ENCODE results near the gene GPLD1. TPM values are rescaled to one million over a fixed set of nuclear protein-coding genes. Genes with fewer than 3 reads are reported as not detected.
"Not testable (repeated sequence)": the region's sequence is repeated elsewhere in the genome, so short reads cannot be mapped to it uniquely, and the experiment has no call there.

Gene GPLD1
- total RNA-seq, 1 donor from 2014 or later, result 4.8 TPM

GRCh38 chr6:24403501-24403824, 85.9 kb downstream of the GPLD1 start:
- H3K4me3 Mint-ChIP-seq, result peak overlapping the region; percentile 87
- no peak for TF ChIP-seq CTCF (IDR thresholded peaks at IDR 0.05; ENCODE audit: unreplicated experiment)
- DNase-seq (ENCODE audit: low spot score in 2 of 2, unreplicated experiment in 2 of 2), result no peak
- peaks cover 2% of the 10 kb centered on the region for H3K27me3 Mint-ChIP-seq (ENCODE audit: low read depth)
- H3K36me3 Mint-ChIP-seq, result peaks cover 8% of the 10 kb centered on the region
- no peaks in the 10 kb centered on the region for H3K9me3 Mint-ChIP-seq
- peak overlapping the region; percentile 77 for H3K27ac Mint-ChIP-seq
- H3K4me1 Mint-ChIP-seq, result peaks cover 48% of the 10 kb centered on the region

GRCh38 chr6:24402697-24403500, 86.5 kb downstream of the GPLD1 start, which contains the start of gene MRS2:
TSS of gene MRS2 (plus strand) at chr6:24402936. CDS start at chr6:24403047, 111 bp downstream.
- DNase-seq (ENCODE audit: low spot score in 2 of 2, unreplicated experiment in 2 of 2), result peak; percentile 40 to 78
- TF ChIP-seq CTCF (IDR thresholded peaks at IDR 0.05; ENCODE audit: unreplicated experiment), result no peak
- Mint-ChIP-seq H3K4me3 (peak within 1 kb of the TSS; percentile 87), H3K36me3 (peaks cover 7% of the 10 kb centered on the region), H3K4me1 (peaks cover 48% of the 10 kb centered on the region), H3K9me3 (no peaks in the 10 kb centered on the region), H3K27me3 (ENCODE audit: low read depth) (peaks cover 2% of the 10 kb centered on the region), H3K27ac (peak within 1 kb of the TSS; percentile 77)

- H3K9me3 Mint-ChIP-seq, result peaks cover 13% of the 10 kb centered on the region
Measured at GRCh38 chr6:24401458-24401857, 87.9 kb downstream of the GPLD1 start.

GRCh38 chr6:24400045-24401039, 89.0 kb downstream of the GPLD1 start:
- peak overlapping the region; percentile 77 for H3K27ac Mint-ChIP-seq
- peaks cover 17% of the 10 kb centered on the region for H3K9me3 Mint-ChIP-seq
- not testable (repeated sequence) for H3K36me3 Mint-ChIP-seq; DNase-seq (ENCODE audit: low spot score in 2 of 2, unreplicated experiment in 2 of 2); H3K27me3 Mint-ChIP-seq (ENCODE audit: low read depth)
- peak overlapping the region; percentile 38 for H3K4me3 Mint-ChIP-seq
- peaks cover 48% of the 10 kb centered on the region for H3K4me1 Mint-ChIP-seq

More at GRCh38 chr6:24401458-24401857, 87.9 kb downstream of the GPLD1 start:
- peaks cover 7% of the 10 kb centered on the region for H3K36me3 Mint-ChIP-seq
- peak overlapping the region; percentile 87 for H3K4me3 Mint-ChIP-seq
- H3K27ac Mint-ChIP-seq, result peak overlapping the region; percentile 43
- no peak for DNase-seq (ENCODE audit: low spot score in 2 of 2, unreplicated experiment in 2 of 2)
- peaks cover 48% of the 10 kb centered on the region for H3K4me1 Mint-ChIP-seq
- no peak for TF ChIP-seq CTCF (IDR thresholded peaks at IDR 0.05; ENCODE audit: unreplicated experiment)
- H3K27me3 Mint-ChIP-seq (ENCODE audit: low read depth), result peaks cover 2% of the 10 kb centered on the region

- Mint-ChIP-seq H3K27ac (no peak overlapping the region), H3K4me1 (peaks cover 31% of the 10 kb centered on the region), H3K27me3 (ENCODE audit: low read depth) (peaks cover 2% of the 10 kb centered on the region), H3K36me3 (no peaks in the 10 kb centered on the region), H3K4me3 (no peak overlapping the region), H3K9me3 (peaks cover 17% of the 10 kb centered on the region)
- TF ChIP-seq CTCF (IDR thresholded peaks at IDR 0.05; ENCODE audit: unreplicated experiment), result no peak
- no peak for DNase-seq (ENCODE audit: low spot score in 2 of 2, unreplicated experiment in 2 of 2)
Measured at GRCh38 chr6:24397631-24398030, 91.7 kb downstream of the GPLD1 start.
